ENCODE results near the gene PHF5A.

PHF5A gene

DNA sequence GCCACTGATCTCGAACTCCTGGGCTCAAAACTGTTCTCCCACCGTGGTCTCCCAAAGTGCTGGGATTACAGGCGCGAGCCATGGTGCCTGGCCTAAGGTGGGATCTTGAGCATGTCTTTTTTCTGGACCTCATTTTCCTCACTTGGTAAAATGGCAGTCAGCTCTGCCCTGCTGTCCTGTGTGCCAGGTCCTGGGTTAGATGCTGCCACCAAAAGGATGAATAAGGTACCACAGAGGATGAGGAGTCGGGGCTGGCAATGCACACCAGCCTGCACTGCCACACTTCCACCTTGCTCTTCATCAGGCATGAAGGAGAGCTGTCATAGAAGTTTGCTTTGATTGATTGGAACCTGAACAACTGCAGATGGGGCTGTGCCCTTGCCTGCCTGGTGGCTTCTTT is 32.7 kb upstream of the PHF5A start:
- Histone ChIP-seq H3K79me2 (ENCODE audit: control insufficient read depth, low read length) (peaks cover 56% of the 10 kb centered on the region), H3F3A (ENCODE audit: control insufficient read depth, insufficient read depth) (no peaks in the 10 kb centered on the region), H3K27ac (ENCODE audit: low read depth, low read length) (no peak overlapping the region), H4K20me1 (ENCODE audit: control insufficient read depth, insufficient read depth, low read depth, low read length) (no peaks in the 10 kb centered on the region), H3K9me3 (ENCODE audit: control insufficient read depth, insufficient read depth, low read length) (no peaks in the 10 kb centered on the region), H3K27me3 (ENCODE audit: control insufficient read depth, low read length) (no peaks in the 10 kb centered on the region), H3K36me3 (ENCODE audit: control insufficient read depth, low read length) (peaks cover 42% of the 10 kb centered on the region), H3K4me3 (ENCODE audit: low read length) (no peak overlapping the region), H3K4me1 (ENCODE audit: control insufficient read depth, low read length) (no peaks in the 10 kb centered on the region), H3K9me2 (replicated peaks; ENCODE audit: control insufficient read depth, low read length) (no peaks in the 10 kb centered on the region), H3K4me2 (ENCODE audit: low read length) (no peak overlapping the region)
- TF ChIP-seq CTCF (IDR thresholded peaks at IDR 0.05; ENCODE audit: low read depth, low read length, poor library complexity, severe bottlenecking) (peak; percentile 52), EZH2phosphoT487 (IDR thresholded peaks at IDR 0.05; ENCODE audit: borderline replicate concordance, low read length) (no peak)

DNA sequence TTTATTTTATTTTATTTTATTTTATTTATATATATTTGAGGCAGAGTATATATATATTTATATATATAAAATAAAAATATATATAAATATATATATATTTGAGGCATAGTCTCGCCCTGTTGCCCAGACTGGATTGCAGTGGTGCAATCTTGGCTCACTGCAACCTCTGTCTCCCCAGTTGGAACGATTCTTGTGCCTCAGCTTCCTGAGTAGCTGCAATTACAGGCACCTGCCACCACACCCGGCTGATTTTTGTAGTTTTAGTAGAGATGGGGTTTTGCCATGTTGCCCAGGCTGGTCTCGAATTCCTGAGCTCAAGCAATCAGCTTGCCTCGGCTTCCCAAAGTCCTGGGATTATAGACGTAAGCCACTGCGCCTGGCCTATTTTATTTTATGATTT is 31.8 kb upstream of the PHF5A start:
- Histone ChIP-seq H3K4me3 (ENCODE audit: low read length) (no peak overlapping the region), H3K9me3 (ENCODE audit: control insufficient read depth, insufficient read depth, low read length) (no peaks in the 10 kb centered on the region), H3K4me2 (ENCODE audit: low read length) (no peak overlapping the region), H3K4me1 (ENCODE audit: control insufficient read depth, low read length) (no peaks in the 10 kb centered on the region), H3K9me2 (replicated peaks; ENCODE audit: control insufficient read depth, low read length) (no peaks in the 10 kb centered on the region), H3K79me2 (ENCODE audit: control insufficient read depth, low read length) (peaks cover 61% of the 10 kb centered on the region), H3K36me3 (ENCODE audit: control insufficient read depth, low read length) (peaks cover 42% of the 10 kb centered on the region), H3F3A (ENCODE audit: control insufficient read depth, insufficient read depth) (no peaks in the 10 kb centered on the region), H3K27ac (ENCODE audit: low read depth, low read length) (no peak overlapping the region), H4K20me1 (ENCODE audit: control insufficient read depth, insufficient read depth, low read depth, low read length) (no peaks in the 10 kb centered on the region), H3K27me3 (ENCODE audit: control insufficient read depth, low read length) (no peaks in the 10 kb centered on the region)
- TF ChIP-seq EZH2phosphoT487 (IDR thresholded peaks at IDR 0.05; ENCODE audit: borderline replicate concordance, low read length) (no peak), CTCF (IDR thresholded peaks at IDR 0.05; ENCODE audit: low read depth, low read length, poor library complexity, severe bottlenecking) (no peak)

- Histone ChIP-seq H3K79me2 (ENCODE audit: control insufficient read depth, low read length) (peaks cover 64% of the 10 kb centered on the region), H3K4me2 (ENCODE audit: low read length) (no peak overlapping the region), H3K36me3 (ENCODE audit: control insufficient read depth, low read length) (peaks cover 40% of the 10 kb centered on the region)
These were observed 31.3 kb upstream of the PHF5A start for GRCh38 chr22:41499624-41500280.

More at GRCh38 chr22:41499624-41500280, 31.3 kb upstream of the PHF5A start:
- H3K27me3 ChIP-seq (ENCODE audit: control insufficient read depth, low read length), result no peaks in the 10 kb centered on the region
- H3K9me3 ChIP-seq (ENCODE audit: control insufficient read depth, insufficient read depth, low read length), result no peaks in the 10 kb centered on the region
- no peak overlapping the region for H3K27ac ChIP-seq (ENCODE audit: low read depth, low read length)
- H3K9me2 ChIP-seq (replicated peaks; ENCODE audit: control insufficient read depth, low read length), result no peaks in the 10 kb centered on the region
- no peaks in the 10 kb centered on the region for H3K4me1 ChIP-seq (ENCODE audit: control insufficient read depth, low read length)
- H4K20me1 ChIP-seq (ENCODE audit: control insufficient read depth, insufficient read depth, low read depth, low read length), result no peaks in the 10 kb centered on the region
- no peaks in the 10 kb centered on the region for H3F3A ChIP-seq (ENCODE audit: control insufficient read depth, insufficient read depth)
- H3K4me3 ChIP-seq (ENCODE audit: low read length), result no peak overlapping the region
- TF ChIP-seq EZH2phosphoT487 (IDR thresholded peaks at IDR 0.05; ENCODE audit: borderline replicate concordance, low read length) (no peak), CTCF (IDR thresholded peaks at IDR 0.05; ENCODE audit: low read depth, low read length, poor library complexity, severe bottlenecking) (no peak)

All from DOHH2 (cell line).